WTC11 (cell line): ENCODE data around the gene SMAP2. TPM values are rescaled to one million over a fixed set of nuclear protein-coding genes. Genes with fewer than 3 reads are reported as not detected.

ENCODE experiments used
- ATAC-seq: fragments of 200-7000 bp; cut with Tn5 transposase; 2 replicates; pipeline ENCODE4 v1.10.0; 2021; ENCODE audit warnings: mild to moderate bottlenecking, moderate library complexity
- CTCF ChIA-PET: fragments of 300-600 bp; sonication (Branson Sonifier 250); formaldehyde crosslinking; loops from one replicate; lab custom pipeline; 2021; ENCODE audit warnings: antibody characterized with exemption; lab: Charles Lee
- POLR2A ChIA-PET: fragments of 350-600 bp; sonication (Branson Sonifier 250); formaldehyde crosslinking; loops from one replicate; lab custom pipeline; 2021; ENCODE audit warnings: antibody characterized with exemption; lab: Charles Lee
- DNase-seq: peaks from one replicate; pipeline ENCODE4 v3.0.0; 2021; ENCODE audit warnings: low spot score
- H3K27ac Mint-ChIP-seq: 2 replicates; pipeline ENCODE4 v1.8.0; 2021; ENCODE audit warnings: mixed read lengths
- H3K27me3 Mint-ChIP-seq: 2 replicates; pipeline ENCODE4 v1.8.0; 2021; ENCODE audit warnings: low read depth, mild to moderate bottlenecking, moderate library complexity, mixed read lengths
- H3K36me3 Mint-ChIP-seq: 2 replicates; pipeline ENCODE4 v1.8.0; 2021; ENCODE audit warnings: mixed read lengths
- H3K4me1 Mint-ChIP-seq: 2 replicates; pipeline ENCODE4 v1.8.0; 2022; ENCODE audit warnings: mixed read lengths
- H3K4me3 Mint-ChIP-seq: 2 replicates; pipeline ENCODE4 v1.8.0; 2021; ENCODE audit warnings: mild to moderate bottlenecking, moderate library complexity, mixed read lengths
- H3K9me3 Mint-ChIP-seq: 2 replicates; pipeline ENCODE4 v1.8.0; 2021; ENCODE audit warnings: mixed read lengths
- CTCF ChIP-seq: fragments of 200-600 bp; IDR thresholded peaks from 2 replicates; pipeline ENCODE4 v1.8.0; 2022; ENCODE audit warnings: antibody characterized with exemption
- E2F1 ChIP-seq: sonication (generic); formaldehyde crosslinking; IDR thresholded peaks from 2 replicates; pipeline ENCODE4 v1.8.0; 2022; ENCODE audit warnings: mild to moderate bottlenecking, missing genetic modification reagents
- ERG ChIP-seq: fragments of 250-450 bp; sonication (Bioruptor Pico); IDR thresholded peaks from 2 replicates; pipeline ENCODE4 v1.8.0; 2021; ENCODE audit warnings: mild to moderate bottlenecking
- ETV6 ChIP-seq: sonication (generic); formaldehyde crosslinking; IDR thresholded peaks from 2 replicates; pipeline ENCODE4 v1.8.1; 2022; ENCODE audit warnings: mild to moderate bottlenecking, missing genetic modification reagents
- FOXP4 ChIP-seq: sonication (generic); formaldehyde crosslinking; IDR thresholded peaks from 2 replicates; pipeline ENCODE4 v1.8.0; 2022; ENCODE audit warnings: mild to moderate bottlenecking, missing genetic modification reagents
- KAT7 ChIP-seq: sonication (generic); formaldehyde crosslinking; IDR thresholded peaks from 2 replicates; pipeline ENCODE4 v1.8.1; 2023; ENCODE audit warnings: missing genetic modification reagents, mild to moderate bottlenecking, borderline replicate concordance
- MXD4 ChIP-seq: fragments of 250-450 bp; sonication (Bioruptor Pico); IDR thresholded peaks from 2 replicates; pipeline ENCODE4 v1.8.0; 2021; ENCODE audit warnings: mild to moderate bottlenecking, moderate library complexity, borderline replicate concordance
- NFE2L1 ChIP-seq: sonication (generic); formaldehyde crosslinking; IDR thresholded peaks from 2 replicates; pipeline ENCODE4 v1.8.1; 2023; ENCODE audit warnings: missing genetic modification reagents
- NFYB ChIP-seq: sonication (generic); formaldehyde crosslinking; conservative IDR thresholded peaks from 2 replicates; pipeline ENCODE4 v1.8.0; 2022; ENCODE audit warnings: low read depth, missing genetic modification reagents
- NR1H2 ChIP-seq: sonication (generic); formaldehyde crosslinking; IDR thresholded peaks from 2 replicates; pipeline ENCODE4 v1.9.0; 2021; ENCODE audit warnings: mild to moderate bottlenecking, moderate library complexity, missing genetic modification reagents
- PRDM15 ChIP-seq: sonication (generic); formaldehyde crosslinking; IDR thresholded peaks from 2 replicates; pipeline ENCODE4 v1.8.0; 2022; ENCODE audit warnings: missing genetic modification reagents
- SMAD4 ChIP-seq: sonication (generic); formaldehyde crosslinking; IDR thresholded peaks from 2 replicates; pipeline ENCODE4 v1.8.0; 2022; ENCODE audit warnings: mild to moderate bottlenecking, missing genetic modification reagents
- STAT6 ChIP-seq: sonication (generic); formaldehyde crosslinking; conservative IDR thresholded peaks from 2 replicates; pipeline ENCODE4 v1.8.1; 2023; ENCODE audit warnings: mild to moderate bottlenecking, low read depth, missing genetic modification reagents, moderate library complexity
- USF1 ChIP-seq: sonication (generic); formaldehyde crosslinking; IDR thresholded peaks from 2 replicates; pipeline ENCODE4 v1.8.0; 2022; ENCODE audit warnings: mild to moderate bottlenecking, missing genetic modification reagents
- ZNF121 ChIP-seq: sonication (generic); formaldehyde crosslinking; IDR thresholded peaks from 2 replicates; pipeline ENCODE4 v1.8.0; 2023; ENCODE audit warnings: missing genetic modification reagents
- ZNF138 ChIP-seq: sonication (generic); formaldehyde crosslinking; conservative IDR thresholded peaks from 2 replicates; pipeline ENCODE4 v1.8.1; 2022; ENCODE audit warnings: mild to moderate bottlenecking, moderate library complexity, missing genetic modification reagents
- ZNF232 ChIP-seq: sonication (generic); formaldehyde crosslinking; IDR thresholded peaks from 2 replicates; pipeline ENCODE4 v1.8.0; 2022; ENCODE audit warnings: mild to moderate bottlenecking, missing genetic modification reagents
- ZNF263 ChIP-seq: sonication (generic); formaldehyde crosslinking; IDR thresholded peaks from 2 replicates; pipeline ENCODE4 v1.8.1; 2022; ENCODE audit warnings: low read depth, mild to moderate bottlenecking, moderate library complexity, missing genetic modification reagents
- ZNF317 ChIP-seq: sonication (generic); formaldehyde crosslinking; IDR thresholded peaks from 2 replicates; pipeline ENCODE4 v1.8.1; 2023; ENCODE audit warnings: low read depth, mild to moderate bottlenecking, moderate library complexity, missing genetic modification reagents, borderline replicate concordance
- ZNF416 ChIP-seq: fragments of 250-450 bp; sonication (Bioruptor Pico); IDR thresholded peaks from 2 replicates; pipeline ENCODE4 v1.9.0; 2021; ENCODE audit warnings: mild to moderate bottlenecking, inconsistent platforms
- ZSCAN18 ChIP-seq: fragments of 250-450 bp; sonication (Bioruptor Pico); IDR thresholded peaks from 2 replicates; pipeline ENCODE4 v2.1.2; 2022; ENCODE audit warnings: mild to moderate bottlenecking, moderate library complexity
- total RNA-seq: library from RNA; stranded (reverse); gene quantifications from 3 replicates; pipeline ENCODE4 v1.2.3, GENCODE V29; 2021

The SMAP2 gene
- total RNA-seq, 1 experiment from 2014 or later = 4.9 TPM

GRCh38 chr1:40351124-40351523 lies 22.4 kb upstream of the SMAP2 start:
- ChIA-PET POLR2A (no interaction called here), CTCF (interaction anchor here (2.2 to 4.4 kb wide), 3 partner anchors 12 to 36 kb away, joined by 6 to 29 read pairs (median 8); no protein-coding TSS in a partner anchor)
- H3K36me3 Mint-ChIP-seq = no peaks in the 10 kb centered on the region
- DNase-seq (no peak), ATAC-seq (no peak)
- no peak overlapping the region for H3K4me3 Mint-ChIP-seq
- no peak for TF ChIP-seq USF1 (CRISPR knock-in tag)
- no peak for TF ChIP-seq SMAD4
- TF ChIP-seq STAT6 (CRISPR knock-in tag) = no peak
- no peak for TF ChIP-seq ERG (CRISPR knock-in tag)
- no peak for TF ChIP-seq ZNF138
- TF ChIP-seq ZNF263 (CRISPR knock-in tag) = no peak
- no peak for TF ChIP-seq ZNF416 (CRISPR knock-in tag)
- TF ChIP-seq ZSCAN18 (CRISPR knock-in tag) = no peak
- no peak for TF ChIP-seq ETV6 (CRISPR knock-in tag)
- TF ChIP-seq CTCF = no peak
- TF ChIP-seq ZNF232 (CRISPR knock-in tag) = no peak
- TF ChIP-seq PRDM15 = no peak
- H3K27ac Mint-ChIP-seq = no peak overlapping the region
- no peaks in the 10 kb centered on the region for H3K4me1 Mint-ChIP-seq
- no peaks in the 10 kb centered on the region for H3K9me3 Mint-ChIP-seq
- H3K27me3 Mint-ChIP-seq = no peaks in the 10 kb centered on the region; the same call in 1 of the 2 replicates

GRCh38 chr1:40352126-40352525 lies 21.4 kb upstream of the SMAP2 start:
- Mint-ChIP-seq H3K4me1 (no peaks in the 10 kb centered on the region), H3K36me3 (no peaks in the 10 kb centered on the region), H3K9me3 (peaks cover 7% of the 10 kb centered on the region), H3K4me3 (no peak overlapping the region), H3K27me3 (peaks cover under 1% of the 10 kb centered on the region), H3K27ac (no peak overlapping the region)
- ATAC-seq = no peak
- ChIA-PET CTCF (interaction anchor here (1.3 to 2.3 kb wide), 4 partner anchors 13 to 208 kb away, joined by 3 to 8 read pairs (median 6); no protein-coding TSS in a partner anchor), POLR2A (no interaction called here)
- DNase-seq = no peak
- TF ChIP-seq ZNF416 (CRISPR knock-in tag) (no peak), FOXP4 (CRISPR knock-in tag) (no peak), NR1H2 (CRISPR knock-in tag) (no peak), NFE2L1 (no peak), ZNF121 (no peak), KAT7 (CRISPR knock-in tag) (no peak), E2F1 (CRISPR knock-in tag) (no peak), MXD4 (CRISPR knock-in tag) (no peak), NFYB (no peak), ZNF317 (CRISPR knock-in tag) (no peak)
